HEK293 (cell line): ENCODE data around the gene TMC5.
A peak's percentile ranks its signal among the peaks of the same experiment; 100 is the strongest.

Experiments
- CTCF ChIA-PET: fragments of 350-600 bp; formaldehyde crosslinking; extraction: SDS; loops from one replicate; lab custom pipeline; 2021; ENCODE audit warnings: antibody characterized with exemption; lab: Yijun Ruan, JAX
- POLR2A ChIA-PET: fragments of 300-600 bp; formaldehyde crosslinking; extraction: SDS; loops from one replicate; lab custom pipeline; 2020; ENCODE audit warnings: antibody characterized with exemption, inconsistent platforms; lab: Yijun Ruan, JAX
- H3K27ac ChIP-seq: fragments of 200-500 bp; sonication (Bioruptor generic); 2 replicates; pipeline ENCODE4 v1.5.1; 2014; ENCODE audit warnings: low read depth, low read length, control low read depth, inconsistent platforms; ENCODE audit errors: extremely low read depth
- H3K36me3 ChIP-seq, 2 experiments: fragments of 200-500 bp in 1 of 2; sonication (Bioruptor generic) in 1 of 2; 1 replicate in 1 of 2; 2 replicates in 1 of 2; pipeline ENCODE4 v1.5.1; 2014 to 2017; ENCODE audit warnings: inconsistent platforms in 2 of 2, low read length in 2 of 2; ENCODE audit not compliant: control insufficient read depth in 2 of 2, insufficient read depth in 1 of 2
- H3K4me1 ChIP-seq: fragments of 200-500 bp; sonication (Bioruptor generic); 2 replicates; pipeline ENCODE4 v1.5.1; 2014; ENCODE audit warnings: mild to moderate bottlenecking, low read length, inconsistent platforms; ENCODE audit not compliant: control insufficient read depth, insufficient read depth
- H3K4me3 ChIP-seq: 2 replicates; pipeline ENCODE4 v1.5.1; 2011; ENCODE audit warnings: low read depth, mild to moderate bottlenecking, control low read depth, low read length, moderate library complexity
- H3K9me3 ChIP-seq: fragments of 200-500 bp; sonication (Bioruptor generic); 2 replicates; pipeline ENCODE4 v1.5.1; 2014; ENCODE audit warnings: low read depth, low read length, inconsistent platforms; ENCODE audit not compliant: control insufficient read depth, insufficient read depth
- KLF8 ChIP-seq: fragments of 450-650 bp; formaldehyde crosslinking; IDR thresholded peaks from 2 replicates; pipeline ENCODE4 v1.5.1; 2016; ENCODE audit warnings: missing biosample characterization, missing genetic modification characterization
- MEIS1 ChIP-seq: sonication (generic); formaldehyde crosslinking; IDR thresholded peaks from 2 replicates; pipeline ENCODE4 v1.8.1; 2022; ENCODE audit warnings: missing genetic modification reagents, mild to moderate bottlenecking, borderline replicate concordance
- OSR2 ChIP-seq: fragments of 450-650 bp; formaldehyde crosslinking; IDR thresholded peaks from 2 replicates; pipeline ENCODE4 v1.5.1; 2016; ENCODE audit warnings: missing biosample characterization, missing genetic modification characterization
- OVOL3 ChIP-seq: fragments of 450-650 bp; formaldehyde crosslinking; IDR thresholded peaks from 2 replicates; pipeline ENCODE4 v1.5.1; 2016; ENCODE audit warnings: missing biosample characterization, missing genetic modification characterization
- REPIN1 ChIP-seq: fragments of 450-650 bp; formaldehyde crosslinking; IDR thresholded peaks from 2 replicates; pipeline ENCODE4 v1.5.1; 2017; ENCODE audit warnings: missing biosample characterization, missing genetic modification characterization, low read depth
- SP3 ChIP-seq: fragments of 450-650 bp; formaldehyde crosslinking; IDR thresholded peaks from 2 replicates; pipeline ENCODE4 v1.5.1; 2016; ENCODE audit warnings: missing biosample characterization, missing genetic modification characterization
- ZNF19 ChIP-seq: fragments of 450-650 bp; formaldehyde crosslinking; IDR thresholded peaks from 2 replicates; pipeline ENCODE4; 2016; ENCODE audit warnings: missing biosample characterization, missing genetic modification characterization, low read depth
- ZNF239 ChIP-seq: fragments of 450-650 bp; formaldehyde crosslinking; IDR thresholded peaks from 2 replicates; pipeline ENCODE4 v1.5.1; 2016; ENCODE audit warnings: missing biosample characterization, missing genetic modification characterization
- ZNF292 ChIP-seq: fragments of 450-650 bp; formaldehyde crosslinking; IDR thresholded peaks from 2 replicates; pipeline ENCODE4 v1.5.1; 2016; ENCODE audit warnings: low read depth, missing biosample characterization, missing genetic modification characterization, borderline replicate concordance
- ZNF335 ChIP-seq: fragments of 450-650 bp; formaldehyde crosslinking; conservative IDR thresholded peaks from 2 replicates; pipeline ENCODE4 v1.5.1; 2016; ENCODE audit warnings: missing biosample characterization, missing genetic modification characterization
- ZNF350 ChIP-seq: fragments of 450-650 bp; formaldehyde crosslinking; IDR thresholded peaks from 2 replicates; pipeline ENCODE4 v1.5.0; 2017; ENCODE audit warnings: missing biosample characterization, mild to moderate bottlenecking, missing genetic modification characterization
- ZNF366 ChIP-seq: fragments of 450-650 bp; formaldehyde crosslinking; conservative IDR thresholded peaks from 2 replicates; pipeline ENCODE4 v1.5.1; 2016; ENCODE audit warnings: missing biosample characterization, missing genetic modification characterization
- ZNF530 ChIP-seq: fragments of 450-650 bp; formaldehyde crosslinking; IDR thresholded peaks from 2 replicates; pipeline ENCODE4 v1.5.1; 2016; ENCODE audit warnings: low read depth, missing biosample characterization, missing genetic modification characterization
- ZNF658 ChIP-seq: fragments of 450-650 bp; formaldehyde crosslinking; IDR thresholded peaks from 2 replicates; pipeline ENCODE4; 2016; ENCODE audit warnings: missing biosample characterization, missing genetic modification characterization
- ZNF747 ChIP-seq: fragments of 450-650 bp; formaldehyde crosslinking; IDR thresholded peaks from 2 replicates; pipeline ENCODE4 v1.5.1; 2016; ENCODE audit warnings: missing biosample characterization, missing genetic modification characterization
- ZNF76 ChIP-seq: fragments of 450-650 bp; formaldehyde crosslinking; IDR thresholded peaks from 2 replicates; pipeline ENCODE4; 2016; ENCODE audit warnings: low read depth, missing biosample characterization, missing genetic modification characterization, borderline replicate concordance
- ZNF777 ChIP-seq: fragments of 450-650 bp; formaldehyde crosslinking; IDR thresholded peaks from 2 replicates; pipeline ENCODE4 v1.5.1; 2017; ENCODE audit warnings: missing biosample characterization, missing genetic modification characterization, borderline replicate concordance
- ZNF792 ChIP-seq: fragments of 450-650 bp; formaldehyde crosslinking; IDR thresholded peaks from 2 replicates; pipeline ENCODE4 v1.5.1; 2016; ENCODE audit warnings: missing biosample characterization, missing genetic modification characterization
- ZNF837 ChIP-seq: fragments of 450-650 bp; formaldehyde crosslinking; IDR thresholded peaks from 2 replicates; pipeline ENCODE4 v1.5.1; 2016; ENCODE audit warnings: missing biosample characterization, missing genetic modification characterization
- TF ChIP-seq, protein P1 (sequence below): fragments of 450-650 bp; formaldehyde crosslinking; IDR thresholded peaks from 2 replicates; pipeline ENCODE4 v1.5.1; 2016; ENCODE audit warnings: missing biosample characterization, missing genetic modification characterization
- TF ChIP-seq, protein P2 (sequence below): fragments of 450-650 bp; formaldehyde crosslinking; IDR thresholded peaks from 2 replicates; pipeline ENCODE4 v1.5.1; 2016; ENCODE audit warnings: missing biosample characterization, missing genetic modification characterization
- TF ChIP-seq, protein P3 (sequence below): fragments of 450-650 bp; formaldehyde crosslinking; IDR thresholded peaks from 2 replicates; pipeline ENCODE4 v1.5.1; 2017; ENCODE audit warnings: missing biosample characterization, missing genetic modification characterization
- TF ChIP-seq, protein P4 (sequence below): fragments of 450-650 bp; formaldehyde crosslinking; IDR thresholded peaks from 2 replicates; pipeline ENCODE4 v1.5.1; 2016; ENCODE audit warnings: missing biosample characterization, missing genetic modification characterization
- TF ChIP-seq, protein P5 (sequence below): fragments of 450-650 bp; formaldehyde crosslinking; IDR thresholded peaks from 2 replicates; pipeline ENCODE4 v1.5.1; 2016; ENCODE audit warnings: missing biosample characterization, missing genetic modification characterization
- TF ChIP-seq, protein P6 (sequence below): fragments of 450-650 bp; formaldehyde crosslinking; IDR thresholded peaks from 2 replicates; pipeline ENCODE4 v1.5.1; 2016; ENCODE audit warnings: missing biosample characterization, missing genetic modification characterization

TMC5 gene

DNA sequence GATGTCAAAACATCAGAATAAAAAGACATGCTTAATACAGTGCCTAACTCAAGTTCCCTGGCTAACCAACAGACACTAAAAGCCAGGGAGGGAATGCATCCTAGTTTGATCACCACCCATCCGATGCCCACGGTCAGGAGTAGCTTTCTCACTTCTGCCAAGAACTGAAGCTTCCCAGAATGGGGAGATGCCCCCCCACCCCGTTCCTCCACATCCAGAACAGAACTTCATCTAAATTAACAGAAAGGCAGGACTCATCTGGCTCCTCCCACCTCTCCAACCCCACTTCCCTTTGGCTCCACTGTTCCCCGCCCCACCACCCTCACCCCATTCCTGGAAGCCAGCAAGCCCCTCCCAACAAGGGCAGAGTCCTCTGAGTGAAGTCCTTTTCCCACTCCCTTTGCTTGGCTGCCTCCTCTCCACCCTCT, 70.5 kb downstream of the TMC5 start:
- no peak for TF ChIP-seq OSR2 (tag by site-specific recombination)
- TF ChIP-seq ZNF239 (tag by site-specific recombination): no peak
- TF ChIP-seq ZNF335 (tag by site-specific recombination): no peak
- no peak for TF ChIP-seq ZNF292
- TF ChIP-seq ZNF792 (tag by site-specific recombination): no peak
- TF ChIP-seq SP3 (tag by site-specific recombination): no peak
- no peak for TF ChIP-seq ZNF19 (tag by site-specific recombination)
- no peak for TF ChIP-seq ZNF837 (tag by site-specific recombination)
- TF ChIP-seq, protein P1, sequence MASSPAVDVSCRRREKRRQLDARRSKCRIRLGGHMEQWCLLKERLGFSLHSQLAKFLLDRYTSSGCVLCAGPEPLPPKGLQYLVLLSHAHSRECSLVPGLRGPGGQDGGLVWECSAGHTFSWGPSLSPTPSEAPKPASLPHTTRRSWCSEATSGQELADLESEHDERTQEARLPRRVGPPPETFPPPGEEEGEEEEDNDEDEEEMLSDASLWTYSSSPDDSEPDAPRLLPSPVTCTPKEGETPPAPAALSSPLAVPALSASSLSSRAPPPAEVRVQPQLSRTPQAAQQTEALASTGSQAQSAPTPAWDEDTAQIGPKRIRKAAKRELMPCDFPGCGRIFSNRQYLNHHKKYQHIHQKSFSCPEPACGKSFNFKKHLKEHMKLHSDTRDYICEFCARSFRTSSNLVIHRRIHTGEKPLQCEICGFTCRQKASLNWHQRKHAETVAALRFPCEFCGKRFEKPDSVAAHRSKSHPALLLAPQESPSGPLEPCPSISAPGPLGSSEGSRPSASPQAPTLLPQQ (tag by site-specific recombination): no peak
- TF ChIP-seq ZNF350 (tag by site-specific recombination): no peak
- TF ChIP-seq MEIS1 (CRISPR knock-in tag): no peak
- TF ChIP-seq, protein P2, sequence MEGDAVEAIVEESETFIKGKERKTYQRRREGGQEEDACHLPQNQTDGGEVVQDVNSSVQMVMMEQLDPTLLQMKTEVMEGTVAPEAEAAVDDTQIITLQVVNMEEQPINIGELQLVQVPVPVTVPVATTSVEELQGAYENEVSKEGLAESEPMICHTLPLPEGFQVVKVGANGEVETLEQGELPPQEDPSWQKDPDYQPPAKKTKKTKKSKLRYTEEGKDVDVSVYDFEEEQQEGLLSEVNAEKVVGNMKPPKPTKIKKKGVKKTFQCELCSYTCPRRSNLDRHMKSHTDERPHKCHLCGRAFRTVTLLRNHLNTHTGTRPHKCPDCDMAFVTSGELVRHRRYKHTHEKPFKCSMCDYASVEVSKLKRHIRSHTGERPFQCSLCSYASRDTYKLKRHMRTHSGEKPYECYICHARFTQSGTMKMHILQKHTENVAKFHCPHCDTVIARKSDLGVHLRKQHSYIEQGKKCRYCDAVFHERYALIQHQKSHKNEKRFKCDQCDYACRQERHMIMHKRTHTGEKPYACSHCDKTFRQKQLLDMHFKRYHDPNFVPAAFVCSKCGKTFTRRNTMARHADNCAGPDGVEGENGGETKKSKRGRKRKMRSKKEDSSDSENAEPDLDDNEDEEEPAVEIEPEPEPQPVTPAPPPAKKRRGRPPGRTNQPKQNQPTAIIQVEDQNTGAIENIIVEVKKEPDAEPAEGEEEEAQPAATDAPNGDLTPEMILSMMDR: no peak
- TF ChIP-seq KLF8 (tag by site-specific recombination): no peak
- TF ChIP-seq, protein P3, sequence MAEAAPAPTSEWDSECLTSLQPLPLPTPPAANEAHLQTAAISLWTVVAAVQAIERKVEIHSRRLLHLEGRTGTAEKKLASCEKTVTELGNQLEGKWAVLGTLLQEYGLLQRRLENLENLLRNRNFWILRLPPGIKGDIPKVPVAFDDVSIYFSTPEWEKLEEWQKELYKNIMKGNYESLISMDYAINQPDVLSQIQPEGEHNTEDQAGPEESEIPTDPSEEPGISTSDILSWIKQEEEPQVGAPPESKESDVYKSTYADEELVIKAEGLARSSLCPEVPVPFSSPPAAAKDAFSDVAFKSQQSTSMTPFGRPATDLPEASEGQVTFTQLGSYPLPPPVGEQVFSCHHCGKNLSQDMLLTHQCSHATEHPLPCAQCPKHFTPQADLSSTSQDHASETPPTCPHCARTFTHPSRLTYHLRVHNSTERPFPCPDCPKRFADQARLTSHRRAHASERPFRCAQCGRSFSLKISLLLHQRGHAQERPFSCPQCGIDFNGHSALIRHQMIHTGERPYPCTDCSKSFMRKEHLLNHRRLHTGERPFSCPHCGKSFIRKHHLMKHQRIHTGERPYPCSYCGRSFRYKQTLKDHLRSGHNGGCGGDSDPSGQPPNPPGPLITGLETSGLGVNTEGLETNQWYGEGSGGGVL (tag by site-specific recombination): no peak
- TF ChIP-seq ZNF658 (tag by site-specific recombination): no peak
- no peak for TF ChIP-seq OVOL3 (tag by site-specific recombination)
- TF ChIP-seq ZNF76: no peak
- Histone ChIP-seq H3K36me3 (no peaks in the 10 kb centered on the region), H3K9me3 (no peaks in the 10 kb centered on the region), H3K27ac (no peak overlapping the region), H3K4me3 (no peak overlapping the region), H3K4me1 (no peaks in the 10 kb centered on the region)
- ChIA-PET CTCF (interaction anchor here (0.6 to 1.3 kb wide), 3 partner anchors 9 to 404 kb away, joined by 3 to 4 read pairs (median 3); no protein-coding TSS in a partner anchor), POLR2A (no interaction called here)

DNA sequence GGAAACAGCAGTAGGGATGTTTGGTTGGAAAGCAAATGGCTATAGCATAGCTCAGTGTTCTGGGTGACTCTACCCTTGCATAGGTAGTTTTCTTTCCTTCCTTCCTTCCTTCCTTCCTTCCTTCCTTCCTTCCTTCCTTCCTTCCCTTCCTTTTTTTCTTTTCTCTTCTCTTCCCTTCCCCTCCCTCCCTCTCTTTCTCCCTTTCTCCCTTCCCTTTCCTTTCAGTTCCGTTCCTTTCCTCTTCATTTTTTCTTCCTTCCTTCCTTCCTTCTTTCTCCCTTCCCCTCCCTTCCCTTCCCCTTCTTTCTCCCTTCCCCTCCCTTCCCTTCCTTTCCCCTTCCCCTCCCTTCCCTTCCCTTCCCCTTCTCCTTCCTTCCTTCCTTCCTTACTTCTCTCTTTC, 72.9 kb downstream of the TMC5 start:
- H3K9me3 ChIP-seq: no peaks in the 10 kb centered on the region
- no peak overlapping the region for H3K27ac ChIP-seq
- no peak overlapping the region for H3K4me3 ChIP-seq
- ChIA-PET CTCF (interaction anchor here (3.1 kb wide), 1 partner anchor 12 kb away, joined by 14 read pairs; no protein-coding TSS in a partner anchor), POLR2A (no interaction called here)
- no peaks in the 10 kb centered on the region for H3K4me1 ChIP-seq
- no peaks in the 10 kb centered on the region for H3K36me3 ChIP-seq
- no peak for TF ChIP-seq ZNF747 (tag by site-specific recombination)
- TF ChIP-seq, protein P4, sequence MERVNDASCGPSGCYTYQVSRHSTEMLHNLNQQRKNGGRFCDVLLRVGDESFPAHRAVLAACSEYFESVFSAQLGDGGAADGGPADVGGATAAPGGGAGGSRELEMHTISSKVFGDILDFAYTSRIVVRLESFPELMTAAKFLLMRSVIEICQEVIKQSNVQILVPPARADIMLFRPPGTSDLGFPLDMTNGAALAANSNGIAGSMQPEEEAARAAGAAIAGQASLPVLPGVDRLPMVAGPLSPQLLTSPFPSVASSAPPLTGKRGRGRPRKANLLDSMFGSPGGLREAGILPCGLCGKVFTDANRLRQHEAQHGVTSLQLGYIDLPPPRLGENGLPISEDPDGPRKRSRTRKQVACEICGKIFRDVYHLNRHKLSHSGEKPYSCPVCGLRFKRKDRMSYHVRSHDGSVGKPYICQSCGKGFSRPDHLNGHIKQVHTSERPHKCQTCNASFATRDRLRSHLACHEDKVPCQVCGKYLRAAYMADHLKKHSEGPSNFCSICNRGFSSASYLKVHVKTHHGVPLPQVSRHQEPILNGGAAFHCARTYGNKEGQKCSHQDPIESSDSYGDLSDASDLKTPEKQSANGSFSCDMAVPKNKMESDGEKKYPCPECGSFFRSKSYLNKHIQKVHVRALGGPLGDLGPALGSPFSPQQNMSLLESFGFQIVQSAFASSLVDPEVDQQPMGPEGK (tag by site-specific recombination): no peak
- TF ChIP-seq ZNF530: no peak
- no peak for TF ChIP-seq REPIN1 (tag by site-specific recombination)
- TF ChIP-seq, protein P5, sequence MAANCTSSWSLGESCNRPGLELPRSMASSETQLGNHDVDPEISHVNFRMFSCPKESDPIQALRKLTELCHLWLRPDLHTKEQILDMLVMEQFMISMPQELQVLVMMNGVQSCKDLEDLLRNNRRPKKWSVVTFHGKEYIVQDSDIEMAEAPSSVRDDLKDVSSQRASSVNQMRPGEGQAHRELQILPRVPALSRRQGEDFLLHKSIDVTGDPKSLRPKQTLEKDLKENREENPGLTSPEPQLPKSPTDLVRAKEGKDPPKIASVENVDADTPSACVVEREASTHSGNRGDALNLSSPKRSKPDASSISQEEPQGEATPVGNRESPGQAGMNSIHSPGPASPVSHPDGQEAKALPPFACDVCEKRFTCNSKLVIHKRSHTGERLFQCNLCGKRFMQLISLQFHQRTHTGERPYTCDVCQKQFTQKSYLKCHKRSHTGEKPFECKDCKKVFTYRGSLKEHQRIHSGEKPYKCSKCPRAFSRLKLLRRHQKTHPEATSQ: no peak
- TF ChIP-seq, protein P6, sequence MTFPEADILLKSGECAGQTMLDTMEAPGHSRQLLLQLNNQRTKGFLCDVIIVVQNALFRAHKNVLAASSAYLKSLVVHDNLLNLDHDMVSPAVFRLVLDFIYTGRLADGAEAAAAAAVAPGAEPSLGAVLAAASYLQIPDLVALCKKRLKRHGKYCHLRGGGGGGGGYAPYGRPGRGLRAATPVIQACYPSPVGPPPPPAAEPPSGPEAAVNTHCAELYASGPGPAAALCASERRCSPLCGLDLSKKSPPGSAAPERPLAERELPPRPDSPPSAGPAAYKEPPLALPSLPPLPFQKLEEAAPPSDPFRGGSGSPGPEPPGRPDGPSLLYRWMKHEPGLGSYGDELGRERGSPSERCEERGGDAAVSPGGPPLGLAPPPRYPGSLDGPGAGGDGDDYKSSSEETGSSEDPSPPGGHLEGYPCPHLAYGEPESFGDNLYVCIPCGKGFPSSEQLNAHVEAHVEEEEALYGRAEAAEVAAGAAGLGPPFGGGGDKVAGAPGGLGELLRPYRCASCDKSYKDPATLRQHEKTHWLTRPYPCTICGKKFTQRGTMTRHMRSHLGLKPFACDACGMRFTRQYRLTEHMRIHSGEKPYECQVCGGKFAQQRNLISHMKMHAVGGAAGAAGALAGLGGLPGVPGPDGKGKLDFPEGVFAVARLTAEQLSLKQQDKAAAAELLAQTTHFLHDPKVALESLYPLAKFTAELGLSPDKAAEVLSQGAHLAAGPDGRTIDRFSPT: no peak
- TF ChIP-seq ZNF777 (tag by site-specific recombination): no peak
- TF ChIP-seq ZNF366: peak; percentile 73
